Calu3 (cell line): ENCODE results near the gene KAZN. TPM values are rescaled to one million over a fixed set of nuclear protein-coding genes. Genes with fewer than 3 reads are reported as not detected.

ENCODE experiments used
- BruUV-seq: library from RNA; stranded (reverse); fragments of 400-500 nt; replicated peaks from 2 replicates; lab custom pipeline; 2021; lab: Mats Ljungman, UMichigan
- CTCF ChIA-PET: fragments of 300-600 bp; sonication (Branson Sonifier 250); formaldehyde crosslinking; loops from one replicate; lab custom pipeline; 2022; ENCODE audit warnings: antibody characterized with exemption; lab: Charles Lee
- DNase-seq: peaks from one replicate; pipeline ENCODE4 v3.0.0; 2022
- H3K27ac Mint-ChIP-seq: one replicate; pipeline ENCODE4 v1.8.0; 2022; ENCODE audit warnings: mixed read lengths; ENCODE audit not compliant: unreplicated experiment
- H3K27me3 Mint-ChIP-seq: one replicate; pipeline ENCODE4 v1.8.0; 2022; ENCODE audit warnings: mixed read lengths; ENCODE audit not compliant: unreplicated experiment
- H3K36me3 Mint-ChIP-seq: one replicate; pipeline ENCODE4 v1.8.0; 2022; ENCODE audit warnings: mild to moderate bottlenecking, moderate library complexity, mixed read lengths; ENCODE audit not compliant: insufficient read depth, unreplicated experiment
- H3K4me1 Mint-ChIP-seq: one replicate; pipeline ENCODE4 v1.8.0; 2022; ENCODE audit warnings: mild to moderate bottlenecking, low read depth, mixed read lengths; ENCODE audit not compliant: unreplicated experiment
- H3K4me3 Mint-ChIP-seq: one replicate; pipeline ENCODE4 v1.8.0; 2022; ENCODE audit warnings: mild to moderate bottlenecking, low read depth, moderate library complexity, mixed read lengths; ENCODE audit not compliant: unreplicated experiment
- H3K9me3 Mint-ChIP-seq: one replicate; pipeline ENCODE4 v1.8.0; 2022; ENCODE audit warnings: low read depth, mixed read lengths; ENCODE audit not compliant: unreplicated experiment
- intact Hi-C: fragments of 100-400 bp; cut with micrococcal nuclease; formaldehyde crosslinking; loops from one replicate; pipeline ENCODE4 v1.10.0; 2022; ENCODE audit not compliant: unreplicated experiment
- total RNA-seq: library from RNA; stranded (reverse); gene quantifications from 2 replicates; pipeline ENCODE4 v1.2.3, GENCODE V29; 2022
- TF ChIP-seq, protein P1 (sequence below): fragments of 200-600 bp; IDR thresholded peaks from one replicate; pipeline ENCODE4 v1.8.0; 2022; ENCODE audit warnings: antibody characterized with exemption; ENCODE audit not compliant: unreplicated experiment

Gene KAZN
- total RNA-seq, 1 experiment from 2014 or later: 3.6 TPM

DNA sequence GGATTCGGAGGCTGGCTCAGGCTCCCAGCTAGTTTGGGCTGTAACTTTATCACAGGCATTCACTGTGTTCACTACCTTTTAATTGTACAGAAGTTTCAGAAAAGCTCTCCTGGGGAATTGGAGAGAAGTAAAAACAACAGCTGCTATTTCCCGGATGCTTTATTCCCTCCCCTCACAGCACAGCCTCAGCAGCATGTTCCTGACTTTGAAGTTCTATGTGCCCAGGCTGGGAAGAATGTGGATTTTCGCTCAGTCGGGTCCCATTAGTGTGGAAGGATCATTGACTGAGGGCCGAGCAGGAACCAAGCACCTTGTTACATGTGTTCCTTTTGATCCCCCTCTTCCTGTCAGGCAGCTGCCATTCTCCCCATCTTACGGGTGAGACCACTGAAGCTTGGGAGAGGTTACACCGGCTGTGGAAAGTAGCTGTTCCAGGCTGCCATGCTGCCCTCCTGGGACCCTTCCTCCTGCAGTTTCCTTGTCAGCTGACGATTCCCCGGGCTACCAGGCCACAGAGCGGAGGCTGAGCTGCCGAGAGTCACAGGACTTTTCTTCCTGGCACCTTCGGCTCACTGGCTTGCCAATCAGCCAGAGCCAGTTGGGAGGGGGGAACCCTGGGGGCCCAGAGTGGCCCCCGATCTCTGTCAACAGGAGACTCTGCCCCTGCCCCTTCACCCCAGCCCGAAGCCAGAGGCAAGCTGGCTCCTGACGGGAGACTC, 331.9 kb downstream of the KAZN start:
- TF ChIP-seq, protein P1, sequence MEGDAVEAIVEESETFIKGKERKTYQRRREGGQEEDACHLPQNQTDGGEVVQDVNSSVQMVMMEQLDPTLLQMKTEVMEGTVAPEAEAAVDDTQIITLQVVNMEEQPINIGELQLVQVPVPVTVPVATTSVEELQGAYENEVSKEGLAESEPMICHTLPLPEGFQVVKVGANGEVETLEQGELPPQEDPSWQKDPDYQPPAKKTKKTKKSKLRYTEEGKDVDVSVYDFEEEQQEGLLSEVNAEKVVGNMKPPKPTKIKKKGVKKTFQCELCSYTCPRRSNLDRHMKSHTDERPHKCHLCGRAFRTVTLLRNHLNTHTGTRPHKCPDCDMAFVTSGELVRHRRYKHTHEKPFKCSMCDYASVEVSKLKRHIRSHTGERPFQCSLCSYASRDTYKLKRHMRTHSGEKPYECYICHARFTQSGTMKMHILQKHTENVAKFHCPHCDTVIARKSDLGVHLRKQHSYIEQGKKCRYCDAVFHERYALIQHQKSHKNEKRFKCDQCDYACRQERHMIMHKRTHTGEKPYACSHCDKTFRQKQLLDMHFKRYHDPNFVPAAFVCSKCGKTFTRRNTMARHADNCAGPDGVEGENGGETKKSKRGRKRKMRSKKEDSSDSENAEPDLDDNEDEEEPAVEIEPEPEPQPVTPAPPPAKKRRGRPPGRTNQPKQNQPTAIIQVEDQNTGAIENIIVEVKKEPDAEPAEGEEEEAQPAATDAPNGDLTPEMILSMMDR: no peak
- no TSS peak for BruUV-seq
- Mint-ChIP-seq H3K4me3 (no peak overlapping the region), H3K4me1 (no peaks in the 10 kb centered on the region), H3K36me3 (no peaks in the 10 kb centered on the region), H3K27ac (no peak overlapping the region), H3K27me3 (peaks cover 19% of the 10 kb centered on the region), H3K9me3 (no peaks in the 10 kb centered on the region)
- intact Hi-C loops: no loop called here
- CTCF ChIA-PET: no interaction called here
- DNase-seq: no peak

GRCh38 chr1:14932034-14932638, 333.7 kb downstream of the KAZN start:
- Mint-ChIP-seq H3K4me1 (no peaks in the 10 kb centered on the region), H3K9me3 (no peaks in the 10 kb centered on the region), H3K36me3 (no peaks in the 10 kb centered on the region), H3K4me3 (no peak overlapping the region), H3K27ac (no peak overlapping the region), H3K27me3 (peaks cover 2% of the 10 kb centered on the region)
- DNase-seq: no peak
- CTCF ChIA-PET: no interaction called here
- TF ChIP-seq, protein P1: no peak
- no TSS peak for BruUV-seq
- intact Hi-C loops: no loop called here

GRCh38 chr1:14934867-14935266, 336.4 kb downstream of the KAZN start:
- no TSS peak for BruUV-seq
- H3K36me3 Mint-ChIP-seq: no peaks in the 10 kb centered on the region
- H3K4me3 Mint-ChIP-seq: no peak overlapping the region
- intact Hi-C loops: no loop called here
- TF ChIP-seq, protein P1: no peak
- CTCF ChIA-PET: no interaction called here
- no peak for DNase-seq
- H3K27me3 Mint-ChIP-seq: no peaks in the 10 kb centered on the region
- no peaks in the 10 kb centered on the region for H3K9me3 Mint-ChIP-seq
- H3K27ac Mint-ChIP-seq: no peak overlapping the region
- H3K4me1 Mint-ChIP-seq: no peaks in the 10 kb centered on the region

DNA sequence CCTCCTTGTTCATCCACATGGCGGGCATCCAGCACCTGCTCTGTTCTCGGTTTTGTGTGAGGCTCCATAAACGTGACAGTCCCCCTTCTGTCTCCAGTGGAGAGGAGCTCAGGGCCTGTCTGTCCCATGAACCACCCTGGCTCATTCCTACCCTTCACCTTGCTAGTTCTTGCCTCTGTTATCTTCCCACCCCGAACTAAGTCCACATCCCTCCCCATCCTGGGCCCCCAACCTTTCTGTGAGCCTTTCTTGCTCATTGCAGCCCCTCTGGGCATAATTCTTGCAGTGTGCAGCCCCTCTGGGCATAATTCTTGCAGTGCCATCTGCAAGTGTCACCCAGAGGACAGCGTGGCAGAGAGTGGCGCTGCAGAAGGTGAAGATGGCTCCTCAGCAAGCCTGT, 338.3 kb downstream of the KAZN start:
- Mint-ChIP-seq H3K36me3 (no peaks in the 10 kb centered on the region), H3K4me3 (no peak overlapping the region), H3K27ac (no peak overlapping the region), H3K9me3 (no peaks in the 10 kb centered on the region), H3K27me3 (no peaks in the 10 kb centered on the region), H3K4me1 (no peaks in the 10 kb centered on the region)
- TF ChIP-seq, protein P1: no peak
- CTCF ChIA-PET: no interaction called here
- intact Hi-C loops: no loop called here
- no peak for DNase-seq
- BruUV-seq: no TSS peak
